Measurements from ENCODE around the gene SLC6A3. TPM values are rescaled to one million over a fixed set of nuclear protein-coding genes. Genes with fewer than 3 reads are reported as not detected.

SLC6A3 gene
- total RNA-seq, 4 donors from 2014 or later, result 0.16 to 0.22 TPM; not detected in 2

GRCh38 chr5:1461396-1461795, 16.2 kb upstream of the SLC6A3 start:
- no peak for TF ChIP-seq CTCF (IDR thresholded peaks at IDR 0.05; ENCODE audit: low read depth)

GRCh38 chr5:1460054-1460682, 14.9 kb upstream of the SLC6A3 start:
- no peak for TF ChIP-seq CTCF (IDR thresholded peaks at IDR 0.05; ENCODE audit: low read depth)

- no peak for TF ChIP-seq CTCF (IDR thresholded peaks at IDR 0.05; ENCODE audit: low read depth)
These were observed 8.4 kb upstream of the SLC6A3 start for GRCh38 chr5:1453613-1454012.

- no peak for TF ChIP-seq CTCF (IDR thresholded peaks at IDR 0.05; ENCODE audit: low read depth)
These were observed 3.9 kb upstream of the SLC6A3 start for GRCh38 chr5:1449081-1449630.

GRCh38 chr5:1448511-1449011, 3.3 kb upstream of the SLC6A3 start:
- TF ChIP-seq CTCF (IDR thresholded peaks at IDR 0.05; ENCODE audit: low read depth), result no peak

GRCh38 chr5:1447671-1448361, 2.6 kb upstream of the SLC6A3 start:
- no peak for TF ChIP-seq CTCF (IDR thresholded peaks at IDR 0.05; ENCODE audit: low read depth)

GRCh38 chr5:1446602-1447343, 1.5 kb upstream of the SLC6A3 start:
- no peak for TF ChIP-seq CTCF (IDR thresholded peaks at IDR 0.05; ENCODE audit: low read depth)
